ENCODE measurements around the gene IFNA6. TPM values are rescaled to one million over a fixed set of nuclear protein-coding genes. Genes with fewer than 3 reads are reported as not detected.

Gene IFNA6
- total RNA-seq, 2 experiments from 2014 or later, result not detected

DNA sequence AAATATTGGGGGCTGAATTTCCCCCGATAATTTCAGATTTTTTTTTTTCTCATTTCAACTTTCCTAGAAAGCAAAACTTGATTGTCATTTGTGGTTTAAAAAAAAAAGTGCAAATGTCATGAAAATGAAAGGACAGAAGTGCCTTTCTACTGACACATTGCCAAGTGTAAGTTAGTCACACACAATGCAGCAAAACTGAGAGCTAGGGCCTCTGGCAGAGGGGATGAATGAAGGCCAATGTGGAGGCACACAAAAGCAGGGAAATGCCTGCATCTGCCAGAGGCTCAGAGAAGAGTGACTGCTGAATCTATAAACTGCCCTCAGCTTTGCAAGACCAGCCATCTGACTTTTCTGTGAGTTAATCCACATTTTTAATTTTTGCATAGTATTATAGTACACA lies 38.8 kb downstream of the IFNA6 start:
- Histone ChIP-seq H3K27me3 (ENCODE audit: control insufficient read depth in 1 of 2, insufficient read depth in 2 of 2, low read length in 2 of 2) (peaks cover 0 to 15% of the 10 kb centered on the region in 2 experiments), H3K36me3 (ENCODE audit: insufficient read depth, low read length) (no peaks in the 10 kb centered on the region), H3K4me3 (ENCODE audit: low read length) (no peak overlapping the region), H3K9me3 (ENCODE audit: control insufficient read depth in 1 of 2, insufficient read depth in 1 of 2, low read length in 2 of 2) (peaks cover 0 to 3% of the 10 kb centered on the region in 2 experiments), H3K27ac (ENCODE audit: low read depth in 1 of 2, low read length in 2 of 2) (no peak overlapping the region), H3K4me1 (ENCODE audit: insufficient read depth, low read length) (no peaks in the 10 kb centered on the region)
- ChIA-PET POLR2A (no interaction called here), CTCF (no interaction called here)
- Mint-ChIP-seq H3K27ac (no peak overlapping the region), H3K9me3 (no peaks in the 10 kb centered on the region), H3K36me3 (ENCODE audit: low read depth) (no peaks in the 10 kb centered on the region), H3K27me3 (no peaks in the 10 kb centered on the region), H3K4me3 (no peak overlapping the region), H3K4me1 (ENCODE audit: low read depth) (no peaks in the 10 kb centered on the region)
- ATAC-seq (ENCODE audit: poor library complexity), result no peak
- TF ChIP-seq, protein P1, sequence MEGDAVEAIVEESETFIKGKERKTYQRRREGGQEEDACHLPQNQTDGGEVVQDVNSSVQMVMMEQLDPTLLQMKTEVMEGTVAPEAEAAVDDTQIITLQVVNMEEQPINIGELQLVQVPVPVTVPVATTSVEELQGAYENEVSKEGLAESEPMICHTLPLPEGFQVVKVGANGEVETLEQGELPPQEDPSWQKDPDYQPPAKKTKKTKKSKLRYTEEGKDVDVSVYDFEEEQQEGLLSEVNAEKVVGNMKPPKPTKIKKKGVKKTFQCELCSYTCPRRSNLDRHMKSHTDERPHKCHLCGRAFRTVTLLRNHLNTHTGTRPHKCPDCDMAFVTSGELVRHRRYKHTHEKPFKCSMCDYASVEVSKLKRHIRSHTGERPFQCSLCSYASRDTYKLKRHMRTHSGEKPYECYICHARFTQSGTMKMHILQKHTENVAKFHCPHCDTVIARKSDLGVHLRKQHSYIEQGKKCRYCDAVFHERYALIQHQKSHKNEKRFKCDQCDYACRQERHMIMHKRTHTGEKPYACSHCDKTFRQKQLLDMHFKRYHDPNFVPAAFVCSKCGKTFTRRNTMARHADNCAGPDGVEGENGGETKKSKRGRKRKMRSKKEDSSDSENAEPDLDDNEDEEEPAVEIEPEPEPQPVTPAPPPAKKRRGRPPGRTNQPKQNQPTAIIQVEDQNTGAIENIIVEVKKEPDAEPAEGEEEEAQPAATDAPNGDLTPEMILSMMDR (IDR thresholded peaks at IDR 0.05), result no peak
- intact Hi-C loops (cut with DNase I, micrococcal nuclease), result no loop called here
- DNase-seq, result no peak

DNA sequence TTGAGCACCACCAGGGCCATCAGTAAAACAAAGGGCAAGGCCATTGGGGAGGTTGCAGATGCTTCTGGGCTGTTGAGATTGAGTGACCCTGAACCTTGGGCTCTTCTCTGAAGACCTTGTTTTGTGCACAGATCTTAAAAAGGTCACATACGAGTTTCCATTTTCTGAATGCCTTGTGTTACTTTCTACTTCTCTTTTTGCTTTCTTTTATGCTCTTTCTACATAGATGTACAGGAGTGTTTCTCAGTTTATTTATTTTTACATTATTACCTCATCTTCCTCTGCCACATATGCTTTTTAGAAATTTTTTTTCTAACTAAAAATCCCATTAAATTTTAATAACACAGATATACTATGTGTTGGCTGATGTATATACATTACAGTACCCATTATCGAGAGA lies 45.5 kb downstream of the IFNA6 start, which contains the start of gene IFNA5:
TSS of gene IFNA5 (minus strand) at position 101 of the 400 bp plus-strand sequence. CDS start at position 44, 57 bp downstream.
- Histone ChIP-seq H3K27me3 (ENCODE audit: control insufficient read depth in 1 of 2, insufficient read depth in 2 of 2, low read length in 2 of 2) (peaks cover 0 to 19% of the 10 kb centered on the region in 2 experiments), H3K4me3 (ENCODE audit: low read length) (no peak within 1 kb of the TSS), H3K9me3 (ENCODE audit: control insufficient read depth in 1 of 2, insufficient read depth in 1 of 2, low read length in 2 of 2) (peaks cover 0 to 2% of the 10 kb centered on the region in 2 experiments), H3K4me1 (ENCODE audit: insufficient read depth, low read length) (no peaks in the 10 kb centered on the region), H3K27ac (ENCODE audit: low read depth in 1 of 2, low read length in 2 of 2) (no peak within 1 kb of the TSS), H3K36me3 (ENCODE audit: insufficient read depth, low read length) (no peaks in the 10 kb centered on the region)
- TF ChIP-seq, protein P1 (IDR thresholded peaks at IDR 0.05), result no peak
- Mint-ChIP-seq H3K4me1 (ENCODE audit: low read depth) (no peaks in the 10 kb centered on the region), H3K27ac (no peak within 1 kb of the TSS), H3K4me3 (no peak within 1 kb of the TSS), H3K36me3 (ENCODE audit: low read depth) (no peaks in the 10 kb centered on the region), H3K9me3 (no peaks in the 10 kb centered on the region), H3K27me3 (peaks cover 37% of the 10 kb centered on the region)
- ChIA-PET POLR2A (no interaction called here), CTCF (no interaction called here)
- DNase-seq (no peak), ATAC-seq (ENCODE audit: poor library complexity) (no peak)
- intact Hi-C loops (cut with DNase I, micrococcal nuclease), result no loop called here

Other genes with a start within 250 kb of the IFNA6 start
- not detected for gene IFNW1, start 209.1 kb downstream of the IFNA6 start, total RNA-seq
- not detected for gene IFNA21, start 184.2 kb downstream of the IFNA6 start, total RNA-seq
- gene IFNA4, start 163.3 kb downstream of the IFNA6 start, total RNA-seq, result not detected
- not detected for gene IFNA7, start 148.7 kb downstream of the IFNA6 start, total RNA-seq
- not detected for gene IFNA10, start 143.7 kb downstream of the IFNA6 start, total RNA-seq
- not detected for gene IFNA16, start 133.6 kb downstream of the IFNA6 start, total RNA-seq
- not detected for gene IFNA17, start 122.7 kb downstream of the IFNA6 start, total RNA-seq
- gene IFNA14, start 110.9 kb downstream of the IFNA6 start, total RNA-seq, result not detected
- not detected for gene IFNA5, start 45.6 kb downstream of the IFNA6 start, total RNA-seq
- gene KLHL9, start 15.5 kb downstream of the IFNA6 start, total RNA-seq, result 10 to 100 TPM; 11.9 to 12.0 TPM
- gene IFNA13, start 17.2 kb upstream of the IFNA6 start, total RNA-seq, result not detected
- gene IFNA2, start 34.5 kb upstream of the IFNA6 start, total RNA-seq, result not detected
- gene IFNA8, start 58.2 kb upstream of the IFNA6 start, total RNA-seq, result not detected
- not detected for gene IFNA1, start 89.6 kb upstream of the IFNA6 start, total RNA-seq
- gene IFNE, start 131.4 kb upstream of the IFNA6 start, total RNA-seq, result not detected